Measurements from ENCODE around the gene MMP15. TPM values are rescaled to one million over a fixed set of nuclear protein-coding genes. Genes with fewer than 3 reads are reported as not detected.
"Not testable (repeated sequence)": the region's sequence is repeated elsewhere in the genome, so short reads cannot be mapped to it uniquely, and the experiment has no call there.

The MMP15 gene
- polyA plus RNA-seq, 5 donors: 32.4 to 72.3 (median 40.9) TPM

- no peak for DNase-seq
These were observed 30.8 kb upstream of the MMP15 start for GRCh38 chr16:57994778-57995177.

- no peak for DNase-seq
These were observed 29.7 kb upstream of the MMP15 start for GRCh38 chr16:57995721-57996405.

GRCh38 chr16:57996406-57997175 lies 29.0 kb upstream of the MMP15 start:
- DNase-seq: no peak

- no peak for DNase-seq
These were observed 28.4 kb upstream of the MMP15 start for GRCh38 chr16:57997176-57997527.

GRCh38 chr16:57997528-57998265 lies 27.9 kb upstream of the MMP15 start:
- no peak for DNase-seq

- DNase-seq: no peak
These were observed 27.1 kb upstream of the MMP15 start for GRCh38 chr16:57998486-57998885.

GRCh38 chr16:57998992-57999365 lies 26.6 kb upstream of the MMP15 start:
- DNase-seq: no peak

GRCh38 chr16:57999366-57999970 lies 26.1 kb upstream of the MMP15 start:
- DNase-seq: no peak

GRCh38 chr16:57999971-58000705 lies 25.4 kb upstream of the MMP15 start, which contains the start of gene ZNF319:
TSS of gene ZNF319 (minus strand) at chr16:58000672. CDS start at chr16:57998265, 2,407 bp downstream.
- DNase-seq: no peak

GRCh38 chr16:58000706-58001676 lies 24.6 kb upstream of the MMP15 start, which contains the start of gene USB1:
TSS of gene USB1 (plus strand) at chr16:58001407. CDS start at chr16:58001484, 77 bp downstream.
- peak; percentile 80 to 82 for DNase-seq

- no peak for DNase-seq
These were observed 23.7 kb upstream of the MMP15 start for GRCh38 chr16:58001781-58002415.

- no peak for DNase-seq
These were observed 23.1 kb upstream of the MMP15 start for GRCh38 chr16:58002416-58002800.

- no peak for DNase-seq
These were observed 22.6 kb upstream of the MMP15 start for GRCh38 chr16:58002936-58003335.

- DNase-seq: not testable (repeated sequence)
These were observed 20.8 kb upstream of the MMP15 start for GRCh38 chr16:58004736-58005135.

- no peak for DNase-seq
These were observed 15.6 kb upstream of the MMP15 start for GRCh38 chr16:58009856-58010416.

GRCh38 chr16:58010886-58011285 lies 14.7 kb upstream of the MMP15 start:
- DNase-seq: no peak

- no peak for DNase-seq
These were observed 13.9 kb upstream of the MMP15 start for GRCh38 chr16:58011652-58012051.

GRCh38 chr16:58012481-58012880 lies 13.1 kb upstream of the MMP15 start:
- no peak for DNase-seq
